CD14-positive monocyte (primary cell): ENCODE measurements around the gene NXPH4. TPM values are rescaled to one million over a fixed set of nuclear protein-coding genes. Genes with fewer than 3 reads are reported as not detected.
A peak's percentile ranks its signal among the peaks of the same experiment; 100 is the strongest.

ENCODE experiments used
- DNase-seq, 3 donors: peaks; one replicate each; pipeline ENCODE4 v3.0.0-alpha.2; 2011 to 2022
- H2AFZ ChIP-seq: 2 replicates; pipeline ENCODE4 v1.6.0; 2012; ENCODE audit warnings: mild to moderate bottlenecking, low read depth, low read length, inconsistent platforms; ENCODE audit not compliant: insufficient read depth, poor library complexity, severe bottlenecking
- H3K27ac ChIP-seq, 2 donors: 1 replicate in 1 of 2; 2 replicates in 1 of 2; pipeline ENCODE4 v1.5.1; 2012 to 2013; ENCODE audit warnings: low read length in 2 of 2, control low read depth in 1 of 2, inconsistent platforms in 1 of 2, low read depth in 1 of 2, mild to moderate bottlenecking in 1 of 2
- H3K27me3 ChIP-seq, 2 donors: one replicate each; pipeline versions ENCODE4 v1.6.0 to v1.6.1; 2011 to 2013; ENCODE audit warnings: low read length in 2 of 2; ENCODE audit not compliant: control insufficient read depth in 2 of 2, insufficient read depth in 2 of 2
- H3K36me3 ChIP-seq, 2 donors: replicated peaks in 1 of 2; 1 replicate in 1 of 2; 2 replicates in 1 of 2; pipeline versions ENCODE4 v1.5.1 to v1.6.1; 2012 to 2013; ENCODE audit warnings: low read length in 2 of 2, control low read depth in 1 of 2, inconsistent platforms in 1 of 2, mild to moderate bottlenecking in 1 of 2; ENCODE audit not compliant: insufficient read depth in 2 of 2, control insufficient read depth in 1 of 2
- H3K4me1 ChIP-seq, 2 donors: 1 replicate in 1 of 2; 2 replicates in 1 of 2; pipeline versions ENCODE4 v1.5.1 to v1.6.1; 2012 to 2013; ENCODE audit warnings: low read length in 2 of 2, control low read depth in 1 of 2, inconsistent platforms in 1 of 2, mild to moderate bottlenecking in 1 of 2, moderate library complexity in 1 of 2; ENCODE audit not compliant: insufficient read depth in 2 of 2, control insufficient read depth in 1 of 2
- H3K4me2 ChIP-seq: replicated peaks from 2 replicates; pipeline ENCODE3; 2012; ENCODE audit warnings: low read length, moderate library complexity, mild to moderate bottlenecking; ENCODE audit not compliant: poor library complexity, severe bottlenecking; ENCODE audit errors: extremely low read depth
- H3K4me3 ChIP-seq, 3 experiments: fragments of 200-600 bp in 1 of 3; sonication (generic) in 1 of 3; replicated peaks in 1 of 3; 1 replicate in 2 of 3; 2 replicates in 1 of 3; pipeline ENCODE4 v1.5.1; 2011 to 2013; ENCODE audit warnings: low read length in 3 of 3, mild to moderate bottlenecking in 3 of 3, control low read depth in 2 of 3, low read depth in 2 of 3, inconsistent platforms in 1 of 3, moderate library complexity in 1 of 3
- H3K79me2 ChIP-seq: 2 replicates; pipeline ENCODE4 v1.6.0; 2012; ENCODE audit warnings: mild to moderate bottlenecking, control low read depth, inconsistent platforms, low read length, moderate library complexity; ENCODE audit not compliant: insufficient read depth
- H3K9ac ChIP-seq: 2 replicates; pipeline ENCODE4 v1.6.0; 2017; ENCODE audit warnings: low read length, mild to moderate bottlenecking; ENCODE audit not compliant: insufficient read depth, poor library complexity, severe bottlenecking
- H3K9me3 ChIP-seq, 2 donors: replicated peaks in 1 of 2; 1 replicate in 1 of 2; 2 replicates in 1 of 2; pipeline versions ENCODE4 v1.5.1 to v1.6.1; 2012 to 2013; ENCODE audit warnings: low read length in 2 of 2, control low read depth in 1 of 2; ENCODE audit not compliant: control insufficient read depth in 1 of 2, insufficient read depth in 1 of 2
- H4K20me1 ChIP-seq: 2 replicates; pipeline ENCODE4 v1.6.0; 2012; ENCODE audit warnings: mild to moderate bottlenecking, low read length, control low read depth, moderate library complexity; ENCODE audit not compliant: insufficient read depth
- H3K27ac Mint-ChIP-seq, 7 donors: one replicate each; pipeline ENCODE4 v1.8.0; 2020; ENCODE audit warnings: mild to moderate bottlenecking in 7 of 7, mixed read lengths in 7 of 7, moderate library complexity in 6 of 7, inconsistent platforms in 2 of 7
- H3K27me3 Mint-ChIP-seq, 3 donors: one replicate each; pipeline ENCODE4 v1.8.0; 2021 to 2022; ENCODE audit warnings: low read depth in 3 of 3, mild to moderate bottlenecking in 3 of 3, mixed read lengths in 3 of 3, moderate library complexity in 3 of 3, inconsistent platforms in 1 of 3
- H3K36me3 Mint-ChIP-seq, 2 donors: one replicate each; pipeline ENCODE4 v1.8.0; 2020; ENCODE audit warnings: mixed read lengths in 2 of 2, inconsistent platforms in 1 of 2, mild to moderate bottlenecking in 1 of 2
- H3K4me1 Mint-ChIP-seq: one replicate; pipeline ENCODE4 v1.8.0; 2020; ENCODE audit warnings: mild to moderate bottlenecking, mixed read lengths
- H3K4me3 Mint-ChIP-seq, 2 donors: one replicate each; pipeline ENCODE4 v1.8.0; 2020; ENCODE audit warnings: mild to moderate bottlenecking in 2 of 2, mixed read lengths in 2 of 2, moderate library complexity in 1 of 2
- H3K9me3 Mint-ChIP-seq, 7 donors: one replicate each; pipeline ENCODE4 v1.8.0; 2020 to 2022; ENCODE audit warnings: mixed read lengths in 7 of 7, mild to moderate bottlenecking in 6 of 7, moderate library complexity in 6 of 7, inconsistent platforms in 2 of 7
- CTCF ChIP-seq: fragments of 200-600 bp; IDR thresholded peaks from one replicate; pipeline ENCODE4 v1.8.0; 2022; ENCODE audit warnings: antibody characterized with exemption, mild to moderate bottlenecking
- WGBS: methylation state at CpG from one replicate; pipeline ENCODE4 v1.1.5; 2013; ENCODE audit warnings: missing lambda C conversion rate; ENCODE audit not compliant: insufficient coverage; 5-methylcytosine and 5-hydroxymethylcytosine counted together
- intact Hi-C, 2 donors: fragments of 100-400 bp; cut with micrococcal nuclease; formaldehyde crosslinking; loops; one replicate each; pipeline versions ENCODE4 v1.15.0 to v1.15.1; 2023
- polyA plus RNA-seq, 3 donors: library from polyadenylated mRNA; depleted of rRNA in 1 of 3; unstranded in 2 of 3; stranded (reverse) in 1 of 3; fragments of 300-500 nt in 2 of 3; fragments of >200 nt in 1 of 3; fragmentation: Illumina TruSeq in 2 of 3; gene quantifications; 1 replicate in 2 of 3; 2 replicates in 1 of 3; pipeline ENCODE4 v1.2.3, GENCODE V29; 2012 to 2021

NXPH4 gene
- polyA plus RNA-seq, 3 donors, result not detected

- H3K36me3 Mint-ChIP-seq, result peaks cover 63 to 67% of the 10 kb centered on the region in 2 donors
- Histone ChIP-seq H3K9me3 (no peaks in the 10 kb centered on the region), H3K9ac (no peak overlapping the region), H4K20me1 (no peaks in the 10 kb centered on the region), H3K27ac (no peak overlapping the region), H3K27me3 (no peaks in the 10 kb centered on the region), H3K4me3 (no peak overlapping the region), H3K36me3 (peaks cover 56 to 57% of the 10 kb centered on the region in 2 donors), H3K79me2 (no peaks in the 10 kb centered on the region), H2AFZ (no peak overlapping the region), H3K4me1 (peaks cover 2% of the 10 kb centered on the region in 2 donors), H3K4me2 (no peak overlapping the region)
- no peaks in the 10 kb centered on the region for H3K9me3 Mint-ChIP-seq
- intact Hi-C loops, result no loop called here
- 95% methylated on average over 4 of the region's 14 CpGs for WGBS
- peaks cover 0 to 2% (median 0%) of the 10 kb centered on the region in 3 donors for H3K27me3 Mint-ChIP-seq
- H3K27ac Mint-ChIP-seq, result peak overlapping the region in 1 of 7 donors; percentile 32
- no peak for TF ChIP-seq CTCF
- no peak overlapping the region for H3K4me3 Mint-ChIP-seq
- no peak for DNase-seq
- peaks cover 1% of the 10 kb centered on the region for H3K4me1 Mint-ChIP-seq
These were observed 38.1 kb downstream of the NXPH4 start for GRCh38 chr12:57254506-57255280.

- no peaks in the 10 kb centered on the region for H3K27me3 ChIP-seq
- Mint-ChIP-seq H3K27me3 (peaks cover 0 to 2% (median 0%) of the 10 kb centered on the region in 3 donors), H3K9me3 (no peaks in the 10 kb centered on the region), H3K27ac (no peak overlapping the region), H3K4me3 (no peak overlapping the region), H3K4me1 (no peaks in the 10 kb centered on the region), H3K36me3 (peaks cover 74 to 79% of the 10 kb centered on the region in 2 donors)
- WGBS, result 100% methylated on average over 2 of the region's 6 CpGs
- H3K4me1 ChIP-seq, result no peaks in the 10 kb centered on the region
- no peak overlapping the region for H3K4me3 ChIP-seq
- intact Hi-C loops, result no loop called here
- no peaks in the 10 kb centered on the region for H4K20me1 ChIP-seq
- DNase-seq, result no peak
- TF ChIP-seq CTCF, result no peak
- no peaks in the 10 kb centered on the region for H3K79me2 ChIP-seq
- H3K4me2 ChIP-seq, result no peak overlapping the region
- H3K9ac ChIP-seq, result no peak overlapping the region
- peaks cover 68% of the 10 kb centered on the region in 2 donors for H3K36me3 ChIP-seq
- no peaks in the 10 kb centered on the region for H3K9me3 ChIP-seq
- H3K27ac ChIP-seq, result no peak overlapping the region
- no peak overlapping the region for H2AFZ ChIP-seq
These were observed 39.3 kb downstream of the NXPH4 start for GRCh38 chr12:57255916-57256315.
